B cell (primary cell): ENCODE results near the gene KCNA4. TPM values are rescaled to one million over a fixed set of nuclear protein-coding genes. Genes with fewer than 3 reads are reported as not detected.
"Not testable (repeated sequence)": the region's sequence is repeated elsewhere in the genome, so short reads cannot be mapped to it uniquely, and the experiment has no call there.

Source experiments
- ATAC-seq: fragments of 200-7000 bp; cut with Tn5 transposase; one replicate; pipeline ENCODE4 v1.10.0; 2021; ENCODE audit warnings: low read depth, mild to moderate bottlenecking, moderate number of reproducible peaks, moderate library complexity
- CTCF ChIA-PET: fragments of 350-600 bp; sonication (Branson Sonifier 250); formaldehyde crosslinking; loops from one replicate; lab custom pipeline; 2021; ENCODE audit warnings: antibody characterized with exemption, inconsistent platforms; lab: Charles Lee
- POLR2A ChIA-PET: fragments of 350-600 bp; sonication (Branson Sonifier 250); formaldehyde crosslinking; loops from one replicate; lab custom pipeline; 2021; ENCODE audit warnings: antibody characterized with exemption; lab: Charles Lee
- DNase-seq: peaks from one replicate; pipeline ENCODE4 v3.0.0; 2013
- H2AFZ ChIP-seq: 2 replicates; pipeline ENCODE4 v1.6.1; 2012; ENCODE audit warnings: mild to moderate bottlenecking, low read depth, low read length; ENCODE audit not compliant: insufficient read depth, poor library complexity, severe bottlenecking
- H3K27ac ChIP-seq, 2 donors: 1 replicate in 1 of 2; 2 replicates in 1 of 2; pipeline ENCODE4 v1.5.1; 2012 to 2013; ENCODE audit warnings: low read length in 2 of 2, mild to moderate bottlenecking in 2 of 2, moderate library complexity in 1 of 2
- H3K27me3 ChIP-seq, 4 experiments: fragments of 200-600 bp in 1 of 4; sonication (generic) in 1 of 4; replicated peaks in 1 of 4; 1 replicate in 2 of 4; 2 replicates in 2 of 4; pipeline versions ENCODE4 v1.6.1 to v1.7.0; 2013 to 2016; ENCODE audit warnings: low read length in 3 of 4, mild to moderate bottlenecking in 2 of 4, mixed read lengths in 1 of 4, moderate library complexity in 1 of 4; ENCODE audit not compliant: insufficient read depth in 4 of 4, control insufficient read depth in 3 of 4; ENCODE audit errors: control extremely low read depth in 1 of 4
- H3K36me3 ChIP-seq, 2 experiments: replicated peaks in 1 of 2; 1 replicate in 1 of 2; 2 replicates in 1 of 2; pipeline versions ENCODE4 v1.6.1 to v1.7.1; 2013; ENCODE audit warnings: low read length in 1 of 2; ENCODE audit not compliant: insufficient read depth in 2 of 2, control insufficient read depth in 1 of 2; ENCODE audit errors: control extremely low read depth in 1 of 2, extremely low read depth in 1 of 2
- H3K4me1 ChIP-seq, 2 donors: fragments of 200-600 bp in 1 of 2; sonication (generic) in 1 of 2; 1 replicate in 1 of 2; 2 replicates in 1 of 2; pipeline versions ENCODE4 v1.5.1 to v1.6.1; 2013 to 2017; ENCODE audit warnings: low read length in 2 of 2; ENCODE audit not compliant: control insufficient read depth in 2 of 2, insufficient read depth in 2 of 2
- H3K4me2 ChIP-seq: replicated peaks from 2 replicates; pipeline ENCODE3; 2012; ENCODE audit warnings: mild to moderate bottlenecking, low read depth, low read length; ENCODE audit not compliant: poor library complexity, severe bottlenecking
- H3K4me3 ChIP-seq, 5 experiments: fragments of 200-600 bp in 1 of 5; sonication (generic) in 1 of 5; 1 replicate in 3 of 5; 2 replicates in 2 of 5; pipeline versions ENCODE4 v1.5.1 to v1.7.0; 2011 to 2016; ENCODE audit warnings: low read length in 4 of 5, mild to moderate bottlenecking in 4 of 5, low read depth in 2 of 5, control low read depth in 1 of 5, moderate library complexity in 1 of 5; ENCODE audit not compliant: insufficient read depth in 1 of 5; ENCODE audit errors: control extremely low read depth in 1 of 5, extremely low read depth in 1 of 5
- H3K79me2 ChIP-seq: fragments of 200-600 bp; sonication (generic); one replicate; pipeline ENCODE4 v1.6.0; 2016; ENCODE audit warnings: low read length; ENCODE audit not compliant: control insufficient read depth, insufficient read depth
- H3K9ac ChIP-seq: fragments of 200-600 bp; sonication (generic); 2 replicates; pipeline ENCODE4 v1.6.1; 2017; ENCODE audit warnings: mild to moderate bottlenecking, low read length, moderate library complexity
- H3K9me3 ChIP-seq, 3 donors: one replicate each; pipeline versions ENCODE4 v1.6.1 to v1.7.1; 2013; ENCODE audit warnings: low read length in 2 of 3; ENCODE audit not compliant: control insufficient read depth in 2 of 3, insufficient read depth in 1 of 3; ENCODE audit errors: control extremely low read depth in 1 of 3
- H4K20me1 ChIP-seq: 2 replicates; pipeline ENCODE4 v1.6.0; 2012; ENCODE audit warnings: mild to moderate bottlenecking, low read length; ENCODE audit not compliant: insufficient read depth, control insufficient read depth, poor library complexity, severe bottlenecking
- H3K27ac Mint-ChIP-seq: one replicate; pipeline ENCODE4 v1.8.0; 2021; ENCODE audit warnings: mixed read lengths
- H3K27me3 Mint-ChIP-seq: one replicate; pipeline ENCODE4 v1.8.0; 2021; ENCODE audit warnings: mixed read lengths
- H3K4me1 Mint-ChIP-seq: one replicate; pipeline ENCODE4 v1.8.0; 2021; ENCODE audit warnings: mixed read lengths
- H3K4me3 Mint-ChIP-seq: one replicate; pipeline ENCODE4 v1.8.0; 2021; ENCODE audit warnings: mixed read lengths
- H3K9me3 Mint-ChIP-seq: one replicate; pipeline ENCODE4 v1.8.0; 2022; ENCODE audit warnings: mixed read lengths; ENCODE audit not compliant: insufficient read depth
- EZH2 ChIP-seq: IDR thresholded peaks from 2 replicates; pipeline ENCODE4 v1.6.1; 2012; ENCODE audit warnings: borderline replicate concordance, low read depth, mild to moderate bottlenecking, moderate library complexity, low read length; ENCODE audit not compliant: insufficient read depth, poor library complexity, severe bottlenecking
- WGBS: methylation state at CpG from one replicate; pipeline ENCODE4 v1.1.5; 2013; ENCODE audit warnings: missing lambda C conversion rate; ENCODE audit not compliant: insufficient coverage; 5-methylcytosine and 5-hydroxymethylcytosine counted together
- intact Hi-C: fragments of 100-400 bp; cut with micrococcal nuclease; formaldehyde crosslinking; loops from one replicate; pipeline ENCODE4 v1.10.0; 2022
- polyA plus RNA-seq: library from polyadenylated mRNA; depleted of rRNA; stranded (reverse); fragments of >200 nt; gene quantifications from 2 replicates; pipeline ENCODE4 v1.2.3, GENCODE V29; 2012
- total RNA-seq, 2 donors: library from RNA; stranded (reverse); fragments of 120-200 nt in 1 of 2; gene quantifications; 1 replicate in 1 of 2; 2 replicates in 1 of 2; pipeline versions ENCODE4 v1.2.3 to v1.2.4, GENCODE V29; 2013 to 2022
- TF ChIP-seq, protein P1 (sequence below): fragments of 200-600 bp; IDR thresholded peaks from one replicate; pipeline ENCODE4 v1.8.0; 2022; ENCODE audit warnings: antibody characterized with exemption, mild to moderate bottlenecking

The KCNA4 gene
- total and polyA plus RNA-seq, 2 donors (not counting 1 experiment from before 2014, with no cell fraction given): not detected

DNA sequence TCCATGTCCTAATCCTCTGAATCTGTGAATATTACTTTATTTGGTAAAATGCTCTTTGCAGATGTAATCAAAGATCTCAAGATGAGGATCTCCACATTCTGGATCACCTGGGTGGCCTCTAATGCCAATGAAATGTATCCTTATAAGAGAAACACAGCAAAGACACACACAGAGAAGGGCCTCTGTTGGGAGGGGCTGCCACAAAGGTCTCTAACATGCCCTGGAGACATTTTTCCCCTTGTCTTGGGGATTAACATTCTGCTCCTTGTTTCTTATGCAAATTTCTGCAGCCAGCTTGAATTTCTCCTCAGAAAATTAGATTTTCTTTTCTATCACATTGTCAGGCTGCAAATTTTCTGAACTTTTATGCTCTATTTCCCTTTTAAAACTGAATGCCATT lies 17.3 kb upstream of the KCNA4 start:
- ATAC-seq, H3K79me2 ChIP-seq, H3K4me1 Mint-ChIP-seq, intact Hi-C loops, H3K9ac ChIP-seq, H3K27me3 ChIP-seq, H3K27me3 Mint-ChIP-seq, H3K9me3 ChIP-seq, H2AFZ ChIP-seq, H3K27ac Mint-ChIP-seq, H3K4me1 ChIP-seq, DNase-seq, H3K4me2 ChIP-seq, H3K4me3 Mint-ChIP-seq, H4K20me1 ChIP-seq, H3K27ac ChIP-seq, H3K36me3 ChIP-seq, CTCF ChIA-PET, H3K4me3 ChIP-seq, H3K9me3 Mint-ChIP-seq, POLR2A ChIA-PET: not testable (repeated sequence)

DNA sequence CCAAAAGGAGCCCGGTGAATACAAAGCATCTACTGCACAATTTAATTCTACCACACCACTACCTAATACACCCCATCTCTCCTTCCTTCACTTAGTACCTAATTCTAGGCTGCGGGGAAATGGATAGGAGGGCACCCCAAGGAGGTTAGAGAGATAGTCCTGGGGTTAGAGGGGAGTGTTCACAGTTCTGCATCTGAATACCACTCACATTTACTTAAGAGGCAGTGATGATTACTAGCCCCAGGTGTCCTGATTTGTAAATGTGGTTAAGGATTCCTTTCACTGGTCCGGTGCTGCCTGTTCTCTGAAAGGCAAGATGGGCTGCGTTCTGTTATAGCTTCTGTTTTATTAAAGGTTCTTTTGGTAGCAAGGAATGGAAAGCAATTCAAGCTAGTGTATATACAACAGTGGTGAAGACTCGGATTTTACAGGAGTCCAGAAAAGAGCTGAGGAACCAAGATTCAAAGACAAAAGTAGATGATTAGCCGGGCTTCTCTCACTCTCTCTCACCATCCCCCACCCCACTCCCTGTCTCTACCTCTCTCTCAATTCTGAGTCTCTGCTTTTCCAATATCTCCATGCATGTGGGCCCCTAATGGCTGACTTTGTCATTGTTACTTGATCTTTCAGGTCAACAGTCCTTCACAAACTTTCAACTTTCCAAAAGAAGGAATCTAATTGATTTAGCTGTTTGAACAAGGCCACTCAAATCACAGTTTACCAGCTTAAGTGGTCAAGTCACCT lies 8.7 kb upstream of the KCNA4 start:
- Histone ChIP-seq H3K79me2 (no peaks in the 10 kb centered on the region), H3K4me1 (no peaks in the 10 kb centered on the region), H3K27ac (no peak overlapping the region), H3K4me2 (no peak overlapping the region), H3K27me3 (no peaks in the 10 kb centered on the region), H3K4me3 (no peak overlapping the region), H4K20me1 (no peaks in the 10 kb centered on the region), H2AFZ (no peak overlapping the region), H3K36me3 (no peaks in the 10 kb centered on the region), H3K9ac (no peak overlapping the region), H3K9me3 (no peaks in the 10 kb centered on the region)
- H3K4me1 Mint-ChIP-seq: no peaks in the 10 kb centered on the region
- DNase-seq (no peak), ATAC-seq (no peak)
- H3K4me3 Mint-ChIP-seq: no peak overlapping the region
- intact Hi-C loops: no loop called here
- WGBS: 10% methylated on average over 3 of the region's 6 CpGs
- H3K9me3 Mint-ChIP-seq: no peaks in the 10 kb centered on the region
- CTCF ChIA-PET: no interaction called here
- H3K27me3 Mint-ChIP-seq: peaks cover 15% of the 10 kb centered on the region
- TF ChIP-seq, protein P1, sequence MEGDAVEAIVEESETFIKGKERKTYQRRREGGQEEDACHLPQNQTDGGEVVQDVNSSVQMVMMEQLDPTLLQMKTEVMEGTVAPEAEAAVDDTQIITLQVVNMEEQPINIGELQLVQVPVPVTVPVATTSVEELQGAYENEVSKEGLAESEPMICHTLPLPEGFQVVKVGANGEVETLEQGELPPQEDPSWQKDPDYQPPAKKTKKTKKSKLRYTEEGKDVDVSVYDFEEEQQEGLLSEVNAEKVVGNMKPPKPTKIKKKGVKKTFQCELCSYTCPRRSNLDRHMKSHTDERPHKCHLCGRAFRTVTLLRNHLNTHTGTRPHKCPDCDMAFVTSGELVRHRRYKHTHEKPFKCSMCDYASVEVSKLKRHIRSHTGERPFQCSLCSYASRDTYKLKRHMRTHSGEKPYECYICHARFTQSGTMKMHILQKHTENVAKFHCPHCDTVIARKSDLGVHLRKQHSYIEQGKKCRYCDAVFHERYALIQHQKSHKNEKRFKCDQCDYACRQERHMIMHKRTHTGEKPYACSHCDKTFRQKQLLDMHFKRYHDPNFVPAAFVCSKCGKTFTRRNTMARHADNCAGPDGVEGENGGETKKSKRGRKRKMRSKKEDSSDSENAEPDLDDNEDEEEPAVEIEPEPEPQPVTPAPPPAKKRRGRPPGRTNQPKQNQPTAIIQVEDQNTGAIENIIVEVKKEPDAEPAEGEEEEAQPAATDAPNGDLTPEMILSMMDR: no peak
- TF ChIP-seq EZH2: no peak
- H3K27ac Mint-ChIP-seq: no peak overlapping the region
- POLR2A ChIA-PET: no interaction called here
